Right lobe of liver (tissue), 4 donors: Measurements from ENCODE around the gene KATNIP.

Experiments used
- POLR2A ChIP-seq: fragments of 450-650 bp; IDR thresholded peaks from one replicate; pipeline ENCODE4 v1.6.1; 2017; ENCODE audit warnings: antibody characterized with exemption, mild to moderate bottlenecking
- TF ChIP-seq, protein P1 (sequence below), 4 donors: fragments of 200-600 bp in 3 of 4; fragments of 450-650 bp in 1 of 4; IDR thresholded peaks; one replicate each; pipeline versions ENCODE4 v1.5.1 to v1.8.0; 2016 to 2022; ENCODE audit warnings: antibody characterized with exemption in 4 of 4, mild to moderate bottlenecking in 2 of 4
- donor health status: DM: no; HTN: no; CAD: no.
- donor health status: DM: no; HTN: no; CAD: no.
- donor health status: DM: no; HTN: yes; CAD: no.

DNA sequence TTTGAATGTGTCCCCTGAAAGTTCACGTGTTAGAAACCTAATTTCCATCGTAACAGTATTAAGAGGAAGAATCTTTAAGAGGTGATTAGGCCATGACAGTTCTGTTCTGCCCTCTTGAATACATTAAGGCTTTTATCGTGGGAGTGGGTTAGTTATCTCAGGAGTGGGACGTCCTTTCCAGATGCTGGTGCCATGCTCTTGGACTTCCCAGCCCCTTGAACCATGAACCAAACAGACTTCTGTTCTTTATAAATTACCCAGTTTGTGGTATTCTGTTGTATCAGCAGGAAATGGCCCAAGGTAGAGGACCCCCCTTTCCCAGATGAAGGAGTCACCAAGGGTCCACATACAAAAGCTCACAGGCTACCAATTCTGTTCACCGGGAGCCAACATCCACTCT, 10.3 kb upstream of the KATNIP start:
- TF ChIP-seq, protein P1, sequence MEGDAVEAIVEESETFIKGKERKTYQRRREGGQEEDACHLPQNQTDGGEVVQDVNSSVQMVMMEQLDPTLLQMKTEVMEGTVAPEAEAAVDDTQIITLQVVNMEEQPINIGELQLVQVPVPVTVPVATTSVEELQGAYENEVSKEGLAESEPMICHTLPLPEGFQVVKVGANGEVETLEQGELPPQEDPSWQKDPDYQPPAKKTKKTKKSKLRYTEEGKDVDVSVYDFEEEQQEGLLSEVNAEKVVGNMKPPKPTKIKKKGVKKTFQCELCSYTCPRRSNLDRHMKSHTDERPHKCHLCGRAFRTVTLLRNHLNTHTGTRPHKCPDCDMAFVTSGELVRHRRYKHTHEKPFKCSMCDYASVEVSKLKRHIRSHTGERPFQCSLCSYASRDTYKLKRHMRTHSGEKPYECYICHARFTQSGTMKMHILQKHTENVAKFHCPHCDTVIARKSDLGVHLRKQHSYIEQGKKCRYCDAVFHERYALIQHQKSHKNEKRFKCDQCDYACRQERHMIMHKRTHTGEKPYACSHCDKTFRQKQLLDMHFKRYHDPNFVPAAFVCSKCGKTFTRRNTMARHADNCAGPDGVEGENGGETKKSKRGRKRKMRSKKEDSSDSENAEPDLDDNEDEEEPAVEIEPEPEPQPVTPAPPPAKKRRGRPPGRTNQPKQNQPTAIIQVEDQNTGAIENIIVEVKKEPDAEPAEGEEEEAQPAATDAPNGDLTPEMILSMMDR (IDR thresholded peaks at IDR 0.05) = no peak
- no peak for TF ChIP-seq POLR2A
